Smooth muscle cell (in vitro differentiated cells): ENCODE data around the gene ARMC12. TPM values are rescaled to one million over a fixed set of nuclear protein-coding genes. Genes with fewer than 3 reads are reported as not detected.

Source experiments
- DNase-seq: peaks from one replicate; lab custom pipeline; 2025; ENCODE audit not compliant: unreplicated experiment; lab: John Stamatoyannopoulos, UW
- H2AFZ ChIP-seq: fragments of 200-600 bp; sonication (generic); 2 replicates; pipeline ENCODE4 v1.6.0; 2016; ENCODE audit warnings: antibody characterized with exemption, low read depth, mild to moderate bottlenecking
- H3F3A ChIP-seq: fragments of 200-600 bp; sonication (generic); 2 replicates; pipeline ENCODE4 v1.6.0; 2017; ENCODE audit warnings: antibody characterized with exemption, low read depth
- H3K27ac ChIP-seq: fragments of 200-600 bp; sonication (generic); 2 replicates; pipeline ENCODE4 v1.5.1; 2016; ENCODE audit warnings: low read depth, mild to moderate bottlenecking
- H3K27me3 ChIP-seq: fragments of 200-600 bp; sonication (generic); 2 replicates; pipeline ENCODE4 v1.6.1; 2016; ENCODE audit warnings: low read depth, mild to moderate bottlenecking
- H3K36me3 ChIP-seq: fragments of 200-600 bp; sonication (generic); 2 replicates; pipeline ENCODE4 v1.5.1; 2016; ENCODE audit warnings: low read depth
- H3K4me1 ChIP-seq: fragments of 200-600 bp; sonication (generic); 2 replicates; pipeline ENCODE4 v1.5.1; 2016; ENCODE audit warnings: low read depth
- H3K4me2 ChIP-seq: fragments of 200-600 bp; sonication (generic); 2 replicates; pipeline ENCODE4 v1.6.0; 2016; ENCODE audit warnings: mild to moderate bottlenecking
- H3K4me3 ChIP-seq: fragments of 200-600 bp; sonication (generic); 2 replicates; pipeline ENCODE4 v1.5.1; 2016; ENCODE audit warnings: mild to moderate bottlenecking
- H3K79me2 ChIP-seq: fragments of 200-600 bp; sonication (generic); 2 replicates; pipeline ENCODE4 v1.6.0; 2016; ENCODE audit warnings: low read depth, mild to moderate bottlenecking
- H3K9ac ChIP-seq: fragments of 200-600 bp; sonication (generic); 2 replicates; pipeline ENCODE4 v1.6.0; 2016; ENCODE audit warnings: low read depth
- H3K9me3 ChIP-seq: fragments of 200-600 bp; sonication (generic); replicated peaks from 2 replicates; pipeline ENCODE4 v1.5.1; 2016; ENCODE audit warnings: low read depth
- H4K20me1 ChIP-seq: fragments of 200-600 bp; sonication (generic); 2 replicates; pipeline ENCODE4 v1.6.0; 2016; ENCODE audit warnings: low read depth
- WGBS: methylation state at CpG from one replicate; pipeline ENCODE4 v1.1.7; 2016; ENCODE audit warnings: low lambda C conversion rate; 5-methylcytosine and 5-hydroxymethylcytosine counted together
- polyA plus RNA-seq: library from polyadenylated mRNA; unstranded; fragments of >200 nt; fragmentation: Nextera tagmentation; extraction: Ambion mirVana; gene quantifications from 2 replicates; pipeline ENCODE4 v1.2.1, GENCODE V29; 2016
- total RNA-seq: library from RNA; depleted of rRNA; stranded (reverse); fragments of >200 nt; gene quantifications from 2 replicates; pipeline ENCODE4 v1.2.3, GENCODE V29; 2014
- TF ChIP-seq, protein P1 (sequence below): fragments of 200-600 bp; sonication (generic); IDR thresholded peaks from 2 replicates; pipeline ENCODE4 v1.5.1; 2017; ENCODE audit warnings: borderline replicate concordance, mild to moderate bottlenecking, antibody characterized with exemption; ENCODE audit not compliant: insufficient read depth, poor library complexity, severe bottlenecking

Gene ARMC12
- total and polyA plus RNA-seq, 2 experiments from 2014 or later = 3.5 TPM; not detected in 1

DNA sequence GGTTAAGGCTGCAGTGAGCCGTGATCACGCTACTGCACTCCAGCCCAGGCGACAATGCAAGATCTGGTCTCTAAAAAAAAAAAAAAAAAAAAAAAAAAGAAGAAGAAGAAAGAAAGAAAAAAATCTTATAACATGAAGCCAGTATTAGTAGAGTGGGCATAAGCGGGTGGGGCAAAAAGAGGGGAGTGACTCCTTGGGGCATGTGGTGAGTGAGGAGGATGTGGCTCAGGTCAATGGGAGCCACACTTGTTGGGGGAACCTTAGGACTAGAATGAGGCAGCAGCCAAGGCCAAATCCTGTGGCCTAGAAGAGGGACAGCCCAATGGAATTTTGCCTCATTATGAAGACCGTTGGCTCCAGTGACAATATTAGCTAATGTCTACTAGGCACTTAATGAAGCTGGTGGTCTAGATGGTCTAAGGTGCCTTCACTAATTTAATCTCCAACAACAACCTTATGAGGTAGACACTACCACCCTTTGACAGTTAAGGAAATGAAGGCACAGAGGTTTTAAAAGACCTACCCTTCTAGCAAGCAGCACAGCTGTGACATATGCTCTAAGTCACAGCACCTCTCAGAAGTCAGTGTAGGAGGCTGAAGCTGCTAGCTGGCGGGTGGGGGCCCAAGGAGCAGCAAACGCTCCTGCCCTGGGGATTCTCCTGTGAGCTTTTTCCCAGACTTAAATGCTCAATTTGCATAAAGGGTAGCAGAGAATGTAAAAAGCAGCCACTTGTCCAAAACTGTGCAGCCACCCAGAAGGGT, 23.6 kb upstream of the ARMC12 start:
- Histone ChIP-seq H3K36me3 (no peaks in the 10 kb centered on the region), H3K27ac (no peak overlapping the region), H3K4me3 (no peak overlapping the region), H3F3A (no peaks in the 10 kb centered on the region), H3K9ac (no peak overlapping the region), H3K4me2 (no peak overlapping the region), H3K9me3 (no peaks in the 10 kb centered on the region), H4K20me1 (no peaks in the 10 kb centered on the region), H3K27me3 (no peaks in the 10 kb centered on the region), H2AFZ (no peak overlapping the region), H3K79me2 (no peaks in the 10 kb centered on the region), H3K4me1 (no peaks in the 10 kb centered on the region)
- WGBS = 88% methylated on average over 7 of the region's 7 CpGs
- no peak for DNase-seq
- TF ChIP-seq, protein P1, sequence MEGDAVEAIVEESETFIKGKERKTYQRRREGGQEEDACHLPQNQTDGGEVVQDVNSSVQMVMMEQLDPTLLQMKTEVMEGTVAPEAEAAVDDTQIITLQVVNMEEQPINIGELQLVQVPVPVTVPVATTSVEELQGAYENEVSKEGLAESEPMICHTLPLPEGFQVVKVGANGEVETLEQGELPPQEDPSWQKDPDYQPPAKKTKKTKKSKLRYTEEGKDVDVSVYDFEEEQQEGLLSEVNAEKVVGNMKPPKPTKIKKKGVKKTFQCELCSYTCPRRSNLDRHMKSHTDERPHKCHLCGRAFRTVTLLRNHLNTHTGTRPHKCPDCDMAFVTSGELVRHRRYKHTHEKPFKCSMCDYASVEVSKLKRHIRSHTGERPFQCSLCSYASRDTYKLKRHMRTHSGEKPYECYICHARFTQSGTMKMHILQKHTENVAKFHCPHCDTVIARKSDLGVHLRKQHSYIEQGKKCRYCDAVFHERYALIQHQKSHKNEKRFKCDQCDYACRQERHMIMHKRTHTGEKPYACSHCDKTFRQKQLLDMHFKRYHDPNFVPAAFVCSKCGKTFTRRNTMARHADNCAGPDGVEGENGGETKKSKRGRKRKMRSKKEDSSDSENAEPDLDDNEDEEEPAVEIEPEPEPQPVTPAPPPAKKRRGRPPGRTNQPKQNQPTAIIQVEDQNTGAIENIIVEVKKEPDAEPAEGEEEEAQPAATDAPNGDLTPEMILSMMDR = no peak

GRCh38 chr6:35716798-35717197, 20.0 kb upstream of the ARMC12 start:
- DNase-seq = no peak

DNA sequence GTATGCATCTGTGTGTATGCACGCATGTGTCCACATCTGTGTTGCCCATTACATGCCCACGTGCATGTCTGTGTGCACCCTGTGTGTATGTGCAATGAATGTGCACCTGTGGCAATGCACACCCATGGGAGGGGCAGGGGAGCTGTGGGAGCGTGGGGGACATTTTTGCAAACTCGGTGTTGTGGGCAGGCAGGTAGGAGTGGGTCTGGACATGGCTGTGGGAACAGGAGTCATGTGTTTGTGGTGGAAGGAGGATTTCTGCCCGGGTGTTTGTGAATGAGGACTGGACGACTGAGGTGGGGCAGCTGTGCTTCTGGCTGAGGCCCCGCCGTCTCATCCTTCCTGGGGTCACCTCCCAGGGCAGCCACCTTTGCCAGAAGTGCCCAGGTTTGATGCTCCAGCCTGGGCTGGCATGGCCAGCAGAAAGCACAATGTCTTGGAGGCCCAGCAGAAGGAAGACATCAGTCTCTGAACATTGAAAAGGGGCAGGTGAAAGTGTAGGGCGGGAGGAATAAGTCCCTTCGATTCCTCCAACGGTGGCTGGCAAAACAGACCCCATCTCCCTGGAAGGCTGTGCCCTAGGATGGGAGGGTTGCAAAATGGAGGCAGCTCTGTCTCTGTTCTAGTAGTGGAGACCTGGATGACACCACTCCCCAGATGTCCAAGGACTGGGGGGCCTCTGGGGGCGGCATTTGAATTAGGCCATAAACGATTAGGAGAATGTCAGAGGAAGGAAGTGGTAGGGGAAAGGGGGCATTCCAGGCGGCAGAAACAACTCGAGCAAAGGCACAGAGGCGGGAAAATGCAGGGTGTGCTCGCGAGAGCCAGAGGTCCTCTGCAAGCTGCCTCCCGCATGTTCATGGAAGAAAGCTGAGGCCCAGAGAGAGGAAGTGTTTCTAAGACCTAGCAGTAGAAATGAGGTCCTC, 19.1 kb upstream of the ARMC12 start:
- Histone ChIP-seq H3K36me3 (no peaks in the 10 kb centered on the region), H3K9ac (no peak overlapping the region), H3K27ac (no peak overlapping the region), H3K4me3 (no peak overlapping the region), H3K9me3 (no peaks in the 10 kb centered on the region), H4K20me1 (no peaks in the 10 kb centered on the region), H2AFZ (no peak overlapping the region), H3K4me1 (peaks cover 24% of the 10 kb centered on the region), H3K4me2 (no peak overlapping the region), H3K27me3 (no peaks in the 10 kb centered on the region), H3K79me2 (no peaks in the 10 kb centered on the region), H3F3A (peaks cover 5% of the 10 kb centered on the region)
- TF ChIP-seq, protein P1 = no peak
- WGBS = 79% methylated on average over 19 of the region's 19 CpGs
- no peak for DNase-seq

More at GRCh38 chr6:35716798-35717197, 20.0 kb upstream of the ARMC12 start:
- Histone ChIP-seq H3K4me2 (no peak overlapping the region), H3K9me3 (no peaks in the 10 kb centered on the region), H3K9ac (no peak overlapping the region), H2AFZ (no peak overlapping the region), H3K4me3 (no peak overlapping the region), H3K36me3 (no peaks in the 10 kb centered on the region), H3K4me1 (peaks cover 24% of the 10 kb centered on the region), H3K27ac (no peak overlapping the region), H3K79me2 (no peaks in the 10 kb centered on the region), H3F3A (peaks cover 5% of the 10 kb centered on the region), H3K27me3 (no peaks in the 10 kb centered on the region), H4K20me1 (no peaks in the 10 kb centered on the region)
- 81% methylated on average over 2 of the region's 2 CpGs for WGBS
- TF ChIP-seq, protein P1 = no peak
